Endothelial cell of umbilical vein (primary cell): ENCODE measurements around the gene SLC12A6. TPM values are rescaled to one million over a fixed set of nuclear protein-coding genes. Genes with fewer than 3 reads are reported as not detected.
"Not testable (repeated sequence)": the region's sequence is repeated elsewhere in the genome, so short reads cannot be mapped to it uniquely, and the experiment has no call there.

ENCODE experiments used
- Bru-seq: library from RNA; stranded (reverse); fragments of 400-500 nt; gene quantifications from one replicate; lab custom pipeline; 2021; lab: Mats Ljungman, UMichigan
- BruChase-seq, 2 experiments: library from RNA; stranded (reverse); fragments of 400-500 nt; gene quantifications; one replicate each; lab custom pipeline; 2021; lab: Mats Ljungman, UMichigan
- BruUV-seq: library from RNA; stranded (reverse); fragments of 400-500 nt; replicated peaks from 2 replicates; lab custom pipeline; 2021; lab: Mats Ljungman, UMichigan
- CTCF ChIA-PET: fragments of 300-600, 350-600 bp; sonication (Branson Sonifier 250); formaldehyde crosslinking; loops from one replicate; lab custom pipeline; 2021; ENCODE audit warnings: antibody characterized with exemption, inconsistent platforms; lab: Charles Lee
- POLR2A ChIA-PET: fragments of 300-600, 350-600 bp; sonication (Branson Sonifier 250); formaldehyde crosslinking; loops from one replicate; lab custom pipeline; 2021; ENCODE audit warnings: antibody characterized with exemption, inconsistent platforms; lab: Charles Lee
- DNase-seq: peaks from one replicate; pipeline ENCODE4 v3.0.0-alpha.2; 2011; ENCODE audit warnings: low read depth, low spot score
- FAIRE-seq: peaks from 2 replicates; lab custom pipeline; 2011; peaks lifted over from hg19 to GRCh38; lab: Jason Lieb, UNC
- H2AFZ ChIP-seq: 2 replicates; pipeline ENCODE4 v1.6.0; 2012; ENCODE audit warnings: low read depth, low read length, control low read depth, inconsistent platforms
- H3K27ac ChIP-seq: 2 replicates; pipeline ENCODE4 v1.5.1; 2011; ENCODE audit warnings: low read depth, mild to moderate bottlenecking, control low read depth, low read length, moderate library complexity; ENCODE audit not compliant: insufficient read depth
- H3K27me3 ChIP-seq, 2 experiments: 2 replicates each; pipeline versions ENCODE4 v1.6.0 to v1.6.1; 2011; ENCODE audit warnings: low read length in 2 of 2, mixed read lengths in 1 of 2; ENCODE audit not compliant: control insufficient read depth in 2 of 2, insufficient read depth in 2 of 2
- H3K36me3 ChIP-seq, 2 experiments: 2 replicates in 1 of 2; 3 replicates in 1 of 2; pipeline ENCODE4 v1.5.1; 2011; ENCODE audit warnings: low read length in 2 of 2, mild to moderate bottlenecking in 1 of 2, moderate library complexity in 1 of 2; ENCODE audit not compliant: control insufficient read depth in 2 of 2, insufficient read depth in 2 of 2; ENCODE audit errors: extremely low read depth in 1 of 2
- H3K4me1 ChIP-seq: 3 replicates; pipeline ENCODE4 v1.5.1; 2011; ENCODE audit warnings: mild to moderate bottlenecking, low read length; ENCODE audit not compliant: control insufficient read depth, insufficient read depth; ENCODE audit errors: extremely low read depth
- H3K4me2 ChIP-seq: 2 replicates; pipeline ENCODE4 v1.6.1; 2011; ENCODE audit warnings: low read length, control low read depth, mixed read lengths; ENCODE audit not compliant: insufficient read depth
- H3K4me3 ChIP-seq, 3 experiments: fragments of 200-600 bp in 1 of 3; sonication (generic), shearing (Covaris generic) in 1 of 3; replicated peaks in 1 of 3; 2 replicates each; pipeline ENCODE4 v1.5.1; 2011 to 2016; ENCODE audit warnings: control low read depth in 3 of 3, low read length in 3 of 3, mild to moderate bottlenecking in 2 of 3, inconsistent platforms in 1 of 3, low read depth in 1 of 3, moderate library complexity in 1 of 3; ENCODE audit not compliant: insufficient read depth in 1 of 3
- H3K79me2 ChIP-seq: 2 replicates; pipeline ENCODE4 v1.6.0; 2012; ENCODE audit warnings: low read length, inconsistent platforms; ENCODE audit not compliant: control insufficient read depth, insufficient read depth
- H3K9ac ChIP-seq: replicated peaks from 2 replicates; pipeline ENCODE3; 2011; ENCODE audit warnings: low read length, control low read depth; ENCODE audit not compliant: insufficient read depth; ENCODE audit errors: extremely low read depth
- H3K9me1 ChIP-seq: replicated peaks from 3 replicates; pipeline ENCODE4 v1.6.0; 2011; ENCODE audit warnings: mild to moderate bottlenecking, low read length; ENCODE audit not compliant: control insufficient read depth, insufficient read depth; ENCODE audit errors: extremely low read depth
- H3K9me3 ChIP-seq: replicated peaks from 2 replicates; pipeline ENCODE4 v1.5.1; 2012; ENCODE audit warnings: low read length, inconsistent platforms; ENCODE audit not compliant: control insufficient read depth, insufficient read depth
- H4K20me1 ChIP-seq: replicated peaks from 2 replicates; pipeline ENCODE3; 2011; ENCODE audit warnings: mild to moderate bottlenecking, low read length; ENCODE audit not compliant: control insufficient read depth, insufficient read depth; ENCODE audit errors: extremely low read depth
- CTCF ChIP-seq, 2 donors: IDR thresholded peaks; 1 replicate in 1 of 2; 2 replicates in 1 of 2; pipeline ENCODE4 v1.5.1; 2011; ENCODE audit warnings: low read length in 2 of 2, mild to moderate bottlenecking in 2 of 2, moderate library complexity in 2 of 2, control low read depth in 1 of 2, inconsistent platforms in 1 of 2, low read depth in 1 of 2; ENCODE audit not compliant: insufficient read depth in 1 of 2; ENCODE audit errors: extremely low read depth in 1 of 2
- EZH2 ChIP-seq: IDR thresholded peaks from 2 replicates; pipeline ENCODE4 v1.6.1; 2012; ENCODE audit warnings: borderline replicate concordance, low read depth, mild to moderate bottlenecking, moderate library complexity, low read length, inconsistent platforms; ENCODE audit not compliant: severe bottlenecking
- FOS ChIP-seq: IDR thresholded peaks from 2 replicates; pipeline ENCODE4 v1.6.1; 2011; ENCODE audit warnings: mild to moderate bottlenecking, low read length, moderate library complexity, borderline replicate concordance; ENCODE audit not compliant: insufficient read depth
- JUN ChIP-seq: IDR thresholded peaks from 2 replicates; pipeline ENCODE4 v1.6.1; 2011; ENCODE audit warnings: borderline replicate concordance, low read depth; ENCODE audit not compliant: insufficient read length, insufficient read depth
- MYC ChIP-seq: IDR thresholded peaks from one replicate; pipeline ENCODE4 v1.6.1; 2011; ENCODE audit warnings: mild to moderate bottlenecking, low read depth, low read length
- POLR2A ChIP-seq: IDR thresholded peaks from 2 replicates; pipeline ENCODE4 v1.6.1; 2012; ENCODE audit warnings: low read depth, mild to moderate bottlenecking, control low read depth, low read length
- POLR2AphosphoS5 ChIP-seq: IDR thresholded peaks from 2 replicates; pipeline ENCODE4 v1.6.1; 2012; ENCODE audit warnings: low read depth, mild to moderate bottlenecking, control low read depth, low read length, moderate library complexity; ENCODE audit not compliant: insufficient read depth
- dilution Hi-C: fragments of 300-500 bp; cut with MboI; formaldehyde crosslinking; loops from one replicate; pipeline ENCODE4 v1.15.0; 2019; ENCODE audit warnings: low sequenced_read_pairs; ENCODE audit not compliant: extremely low pct_ligation_motif_present
- intact Hi-C: fragments of 100-400 bp; cut with micrococcal nuclease; formaldehyde crosslinking; loops from one replicate; pipeline ENCODE4 v1.10.0; 2022
- long read RNA-seq: library from polyadenylated mRNA; stranded (forward); transcript quantifications from one replicate; pipeline ENCODE4 v2.0.0, GENCODE V29; 2021
- polyA minus RNA-seq, 3 experiments: library from RNA; depleted of rRNA, polyadenylated mRNA; stranded (reverse); fragments of >200 nt; gene quantifications; 1 replicate in 1 of 3; 2 replicates in 2 of 3; pipeline ENCODE4 v1.2.3, GENCODE V29; 2011
- polyA plus RNA-seq, 4 experiments: library from polyadenylated mRNA; depleted of rRNA in 3 of 4; stranded (reverse) in 3 of 4; unstranded in 1 of 4; fragments of >200 nt; gene quantifications; 2 replicates each; pipeline versions ENCODE4 v1.2.1 to v1.2.3, GENCODE V29; 2011 to 2012; ENCODE audit warnings: missing spikeins in 1 of 4
- total RNA-seq: library from RNA; stranded (reverse); gene quantifications from 2 replicates; pipeline ENCODE4 v1.2.3, GENCODE V29; 2021
- TF ChIP-seq, protein P1 (sequence below): IDR thresholded peaks from 2 replicates; pipeline ENCODE4 v1.6.1; 2011; ENCODE audit not compliant: insufficient read depth, insufficient read length

The SLC12A6 gene
- total RNA-seq, result 27.1 and 29.4 TPM in 2 replicates
- polyA plus RNA-seq, result 17.6 and 21.4 TPM in 2 replicates
- 10.9 and 12.7 TPM in 2 replicates for polyA plus RNA-seq (2011; cell fraction: cytosol; rRNA removed)
- 68.8 and 75.0 TPM in 2 replicates for polyA plus RNA-seq (2011; cell fraction: nucleus; rRNA removed)
- polyA plus RNA-seq (2012), result 12.7 and 15.2 TPM in 2 replicates
- 89.1 and 94.6 TPM in 2 replicates for polyA minus RNA-seq
- 18.1 TPM for polyA minus RNA-seq (2011; cell fraction: cytosol; rRNA and poly(A)+ RNA removed)
- polyA minus RNA-seq (2011; cell fraction: nucleus; rRNA and poly(A)+ RNA removed), result 73.6 and 106 TPM in 2 replicates
- Bru-seq, nascent RNA, result percentile 69 among the genes with signal in this experiment
- percentile 74 among the genes with signal in this experiment for BruChase-seq, experiment 1, labeled RNA remaining after a 6-hour chase
- BruChase-seq, experiment 2, labeled RNA remaining after a 2-hour chase, result percentile 67 among the genes with signal in this experiment
- long read RNA-seq, full-length matches to known transcripts, result 4 of 9 reads
- long read RNA-seq, partial matches to known transcripts, result 0 of 9 reads
- long read RNA-seq, other reads (novel, unspliced or antisense), result 5 of 9 reads

DNA sequence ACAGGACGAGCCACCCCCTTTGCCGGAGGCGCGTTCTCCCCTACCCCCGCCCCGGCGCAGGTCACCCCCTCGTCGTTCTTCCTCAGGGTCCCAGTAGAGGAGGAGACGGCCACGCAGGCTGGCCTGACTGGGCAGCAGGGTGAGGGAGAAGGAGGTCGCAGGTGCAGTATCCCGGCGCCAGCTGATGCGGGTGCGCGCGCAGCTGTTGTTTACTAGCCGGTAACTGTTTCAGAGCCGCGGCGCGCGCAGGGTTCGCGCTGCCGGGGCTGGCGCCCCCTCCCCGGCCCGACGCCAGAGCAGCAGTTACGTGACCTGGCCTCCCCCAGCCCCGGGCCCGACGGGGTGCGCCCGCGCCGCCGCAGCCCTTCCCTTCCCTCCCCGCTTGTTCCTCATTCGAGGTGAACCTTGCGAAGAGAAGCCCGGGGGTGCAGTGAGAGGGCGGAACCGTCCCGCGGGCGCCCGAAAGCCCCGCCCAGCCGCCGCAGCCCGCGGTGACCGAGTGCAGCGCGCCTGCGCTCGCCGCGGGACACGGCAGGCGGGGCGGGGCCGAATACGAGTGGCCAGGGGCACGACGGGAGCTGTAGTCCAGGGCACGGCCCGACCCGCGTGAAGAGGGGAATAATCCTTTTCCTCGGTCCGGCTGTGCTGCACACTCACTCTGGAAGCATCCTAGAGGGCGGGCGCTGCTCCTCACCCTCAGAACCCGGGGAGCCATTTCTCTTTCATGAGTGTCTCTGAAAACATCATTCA, at the start of gene SLC12A6:
TSS of gene SLC12A6 (minus strand) at position 225 of the 750 bp plus-strand sequence. CDS start 1,101 bp downstream, outside the sequence.
- peaks cover 43% of the 10 kb centered on the region for H3K4me1 ChIP-seq
- H3K9me1 ChIP-seq, result no peaks in the 10 kb centered on the region
- H2AFZ ChIP-seq, result peak within 1 kb of the TSS; percentile 67
- no peak for FAIRE-seq
- H3K36me3 ChIP-seq, result peaks cover 0 to 5% of the 10 kb centered on the region in 2 experiments
- H3K79me2 ChIP-seq, result peaks cover 20% of the 10 kb centered on the region
- H3K9me3 ChIP-seq, result no peaks in the 10 kb centered on the region
- DNase-seq, result peak; percentile 92
- peak within 1 kb of the TSS; percentile 71 for H3K27ac ChIP-seq
- peak within 1 kb of the TSS; percentile 77 for H3K4me2 ChIP-seq
- TF ChIP-seq FOS (no peak), POLR2AphosphoS5 (peak; percentile 88), CTCF (IDR thresholded peaks at IDR 0.05; ENCODE audit: extremely low read depth in 1 of 2, insufficient read depth in 1 of 2, low read depth in 1 of 2, low read length in 2 of 2) (no peak), MYC (no peak), POLR2A (peak; percentile 56), EZH2 (no peak), JUN (no peak)
- TF ChIP-seq, protein P1, sequence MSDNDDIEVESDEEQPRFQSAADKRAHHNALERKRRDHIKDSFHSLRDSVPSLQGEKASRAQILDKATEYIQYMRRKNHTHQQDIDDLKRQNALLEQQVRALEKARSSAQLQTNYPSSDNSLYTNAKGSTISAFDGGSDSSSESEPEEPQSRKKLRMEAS, result no peak
- intact Hi-C loops, result loop anchor here (1.0 kb wide), 2 partner anchors 113 to 236 kb away; partner anchors contain the start of gene EMC7
- no peaks in the 10 kb centered on the region for H4K20me1 ChIP-seq
- peak within 1 kb of the TSS; percentile 54 to 83 (median 61) for H3K4me3 ChIP-seq
- POLR2A ChIA-PET, result interaction anchor here (1.2 to 1.5 kb wide), 2 partner anchors 8 to 29 kb away, joined by 3 to 6 read pairs; partner anchors contain the start of gene LPCAT4
- peak within 1 kb of the TSS; percentile 69 for H3K9ac ChIP-seq
- BruUV-seq, result no TSS peak
- no peaks in the 10 kb centered on the region for H3K27me3 ChIP-seq
- CTCF ChIA-PET, result interaction anchor here (0.6 to 2.2 kb wide), 11 partner anchors 9 to 228 kb away, joined by 3 to 10 read pairs (median 4); partner anchors contain the start of genes GOLGA8A, KATNBL1 and LPCAT4
- dilution Hi-C loops, result no loop called here

GRCh38 chr15:34381829-34382521, 44.4 kb upstream of the SLC12A6 start:
- H3K4me2 ChIP-seq, H3K4me3 ChIP-seq, H3K27ac ChIP-seq, H3K27me3 ChIP-seq, H3K9ac ChIP-seq, DNase-seq, POLR2A ChIA-PET, BruUV-seq, dilution Hi-C loops, H2AFZ ChIP-seq, CTCF ChIA-PET, H3K79me2 ChIP-seq, H3K9me1 ChIP-seq, FAIRE-seq, H3K36me3 ChIP-seq, H3K9me3 ChIP-seq, intact Hi-C loops, H4K20me1 ChIP-seq, H3K4me1 ChIP-seq: not testable (repeated sequence)
